ENCODE data around the gene PABPN1L. TPM values are rescaled to one million over a fixed set of nuclear protein-coding genes. Genes with fewer than 3 reads are reported as not detected.

PABPN1L gene
- total and polyA plus RNA-seq, 10 of the 15 experiments (the other 5 are each of a cell fraction or from before 2014, with no cell fraction given) = not detected

DNA sequence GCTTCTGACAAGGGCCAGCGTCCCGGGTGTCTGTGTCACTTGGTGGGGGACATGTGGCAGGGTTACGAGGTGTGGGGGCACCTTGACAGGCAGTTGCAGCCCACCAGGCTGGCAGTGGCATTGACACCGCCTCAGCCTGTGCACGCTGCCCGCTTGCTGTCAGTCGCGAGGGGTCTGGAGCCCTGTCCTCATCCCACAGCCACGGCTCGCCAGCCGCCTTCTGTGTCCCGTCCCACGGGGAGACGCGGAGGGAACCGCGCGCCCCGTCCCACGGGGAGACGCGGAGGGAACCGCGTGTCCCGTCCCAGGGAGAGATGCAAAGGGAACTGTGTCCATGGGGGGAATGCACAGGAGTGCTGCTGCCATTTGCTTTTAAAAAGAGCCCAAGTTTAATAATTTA, 3.5 kb downstream of the PABPN1L start (continued):
- TF ChIP-seq, protein P1, sequence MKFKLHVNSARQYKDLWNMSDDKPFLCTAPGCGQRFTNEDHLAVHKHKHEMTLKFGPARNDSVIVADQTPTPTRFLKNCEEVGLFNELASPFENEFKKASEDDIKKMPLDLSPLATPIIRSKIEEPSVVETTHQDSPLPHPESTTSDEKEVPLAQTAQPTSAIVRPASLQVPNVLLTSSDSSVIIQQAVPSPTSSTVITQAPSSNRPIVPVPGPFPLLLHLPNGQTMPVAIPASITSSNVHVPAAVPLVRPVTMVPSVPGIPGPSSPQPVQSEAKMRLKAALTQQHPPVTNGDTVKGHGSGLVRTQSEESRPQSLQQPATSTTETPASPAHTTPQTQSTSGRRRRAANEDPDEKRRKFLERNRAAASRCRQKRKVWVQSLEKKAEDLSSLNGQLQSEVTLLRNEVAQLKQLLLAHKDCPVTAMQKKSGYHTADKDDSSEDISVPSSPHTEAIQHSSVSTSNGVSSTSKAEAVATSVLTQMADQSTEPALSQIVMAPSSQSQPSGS (IDR thresholded peaks at IDR 0.05; ENCODE audit: low read length) = no peak
- TF ChIP-seq NFYB (IDR thresholded peaks at IDR 0.05; ENCODE audit: insufficient read depth, low read depth, low read length) (no peak), EZH2 (IDR thresholded peaks at IDR 0.05; ENCODE audit: borderline replicate concordance, control insufficient read depth, low read depth, low read length) (no peak), NRF1 (conservative IDR thresholded peaks at IDR 0.05; ENCODE audit: low read depth, low read length) (no peak), MXI1 (IDR thresholded peaks at IDR 0.05; ENCODE audit: low read depth, low read length) (no peak), CBX5 (IDR thresholded peaks at IDR 0.05; ENCODE audit: low read depth) (no peak), RELA (IDR thresholded peaks at IDR 0.05; ENCODE audit: borderline replicate concordance, partially characterized antibody) (no peak), GATAD2B (conservative IDR thresholded peaks at IDR 0.05; ENCODE audit: low read depth) (no peak), SREBF2 (IDR thresholded peaks at IDR 0.05; ENCODE audit: low read length) (no peak)
- TF ChIP-seq, protein P2, sequence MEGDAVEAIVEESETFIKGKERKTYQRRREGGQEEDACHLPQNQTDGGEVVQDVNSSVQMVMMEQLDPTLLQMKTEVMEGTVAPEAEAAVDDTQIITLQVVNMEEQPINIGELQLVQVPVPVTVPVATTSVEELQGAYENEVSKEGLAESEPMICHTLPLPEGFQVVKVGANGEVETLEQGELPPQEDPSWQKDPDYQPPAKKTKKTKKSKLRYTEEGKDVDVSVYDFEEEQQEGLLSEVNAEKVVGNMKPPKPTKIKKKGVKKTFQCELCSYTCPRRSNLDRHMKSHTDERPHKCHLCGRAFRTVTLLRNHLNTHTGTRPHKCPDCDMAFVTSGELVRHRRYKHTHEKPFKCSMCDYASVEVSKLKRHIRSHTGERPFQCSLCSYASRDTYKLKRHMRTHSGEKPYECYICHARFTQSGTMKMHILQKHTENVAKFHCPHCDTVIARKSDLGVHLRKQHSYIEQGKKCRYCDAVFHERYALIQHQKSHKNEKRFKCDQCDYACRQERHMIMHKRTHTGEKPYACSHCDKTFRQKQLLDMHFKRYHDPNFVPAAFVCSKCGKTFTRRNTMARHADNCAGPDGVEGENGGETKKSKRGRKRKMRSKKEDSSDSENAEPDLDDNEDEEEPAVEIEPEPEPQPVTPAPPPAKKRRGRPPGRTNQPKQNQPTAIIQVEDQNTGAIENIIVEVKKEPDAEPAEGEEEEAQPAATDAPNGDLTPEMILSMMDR (IDR thresholded peaks at IDR 0.05 in 2 of 3, conservative IDR thresholded peaks at IDR 0.05 in 1 of 3; ENCODE audit: control insufficient read depth in 2 of 3, extremely low read depth in 1 of 3, insufficient read depth in 1 of 3, low read depth in 3 of 3, low read length in 3 of 3) = no peak

DNA sequence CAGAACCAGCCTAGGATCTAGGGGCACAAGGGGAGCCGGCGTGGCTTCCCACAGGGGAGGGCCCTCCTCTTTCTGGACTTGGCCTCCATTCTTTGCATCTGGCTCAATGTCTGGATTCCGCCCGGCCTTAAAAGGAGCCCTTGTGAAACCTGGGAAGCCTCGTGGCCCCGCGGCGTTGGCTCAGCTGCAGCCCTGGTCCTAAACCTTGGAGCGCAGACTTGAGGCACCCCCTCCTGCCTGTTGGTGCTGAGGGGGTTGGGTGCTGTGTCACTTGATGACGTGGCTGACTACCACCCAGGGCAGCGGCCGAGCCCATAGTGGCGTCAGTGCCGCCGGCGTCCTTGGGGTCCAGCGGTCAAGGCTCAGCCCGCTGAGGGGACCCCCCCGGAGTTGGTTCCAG, 5.1 kb downstream of the PABPN1L start:
- POLR2A ChIA-PET = no interaction called here
- Histone ChIP-seq H3K4me2 (ENCODE audit: control insufficient read depth, insufficient read depth) (no peak overlapping the region), H3K36me3 (ENCODE audit: control insufficient read depth in 2 of 2, insufficient read depth in 2 of 2, low read length in 1 of 2) (peaks cover 4 to 5% of the 10 kb centered on the region in 2 experiments; a peak in 3 of 4 replicates), H3K27ac (ENCODE audit: control insufficient read depth, insufficient read depth) (no peak overlapping the region), H4K20me1 (ENCODE audit: control insufficient read depth, insufficient read depth) (no peaks in the 10 kb centered on the region), H3K4me1 (ENCODE audit: control insufficient read depth, insufficient read depth, low read length) (peaks cover 8% of the 10 kb centered on the region), H3K9ac (ENCODE audit: control insufficient read depth, insufficient read depth, low read length) (no peak overlapping the region), H3K4me3 (no peak overlapping the region), H3K27me3 (replicated peaks in 1 of 2; ENCODE audit: control insufficient read depth in 2 of 2, insufficient read depth in 2 of 2, low read length in 1 of 2) (no peaks in the 10 kb centered on the region), H2AFZ (ENCODE audit: control insufficient read depth, low read depth, low read length) (no peak overlapping the region), H3K79me2 (ENCODE audit: control insufficient read depth, insufficient read depth, low read length) (peaks cover 11% of the 10 kb centered on the region), H3K9me3 (replicated peaks; ENCODE audit: control insufficient read depth, insufficient read depth, low read length) (no peaks in the 10 kb centered on the region)
- no peak for DNase-seq (ENCODE audit: low read depth, low spot score)
- RAD21 ChIA-PET (ENCODE audit: unreplicated experiment) = no interaction called here
- TF ChIP-seq HDGF (IDR thresholded peaks at IDR 0.05) (no peak), TAF1 (IDR thresholded peaks at IDR 0.05; ENCODE audit: borderline replicate concordance, low read depth, low read length) (no peak), POLR2A (IDR thresholded peaks at IDR 0.05; ENCODE audit: low read depth, low read length) (no peak), ASH2L (IDR thresholded peaks at IDR 0.05; ENCODE audit: borderline replicate concordance, low read depth) (no peak), SMC3 (IDR thresholded peaks at IDR 0.05; ENCODE audit: borderline replicate concordance, low read length) (no peak), STAT3 (IDR thresholded peaks at IDR 0.05; ENCODE audit: low read depth, low read length) (no peak)
- TF ChIP-seq, protein P3, sequence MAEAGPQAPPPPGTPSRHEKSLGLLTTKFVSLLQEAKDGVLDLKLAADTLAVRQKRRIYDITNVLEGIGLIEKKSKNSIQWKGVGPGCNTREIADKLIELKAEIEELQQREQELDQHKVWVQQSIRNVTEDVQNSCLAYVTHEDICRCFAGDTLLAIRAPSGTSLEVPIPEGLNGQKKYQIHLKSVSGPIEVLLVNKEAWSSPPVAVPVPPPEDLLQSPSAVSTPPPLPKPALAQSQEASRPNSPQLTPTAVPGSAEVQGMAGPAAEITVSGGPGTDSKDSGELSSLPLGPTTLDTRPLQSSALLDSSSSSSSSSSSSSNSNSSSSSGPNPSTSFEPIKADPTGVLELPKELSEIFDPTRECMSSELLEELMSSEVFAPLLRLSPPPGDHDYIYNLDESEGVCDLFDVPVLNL (IDR thresholded peaks at IDR 0.05; ENCODE audit: low read depth, low read length) = no peak
- 94% methylated on average over 19 of the region's 19 CpGs for WGBS (ENCODE audit: insufficient coverage, insufficient replicate concordance, low lambda C conversion rate, missing lambda C conversion rate)
- CTCF ChIA-PET = no interaction called here
- FAIRE-seq = no peak
- BruUV-seq (replicated peaks) = no TSS peak
- SMC1A ChIA-PET (ENCODE audit: uncharacterized antibody, unreplicated experiment) = no interaction called here
- ATAC-seq = no peak
- intact Hi-C loops (cut with micrococcal nuclease; ENCODE audit: unreplicated experiment) (no loop called here), in situ Hi-C loops (cut with MboI) (no loop called here)
